BLaER1 treated with 17β-estradiol and CSF1 and Interleukin-3, amounts not matched to agents 10 nM and 100 nM (cell line): ENCODE results near the gene AQP12B.
"Not testable (repeated sequence)": the region's sequence is repeated elsewhere in the genome, so short reads cannot be mapped to it uniquely, and the experiment has no call there.

Experiments used
- H3K27ac ChIP-seq, 11 experiments: shearing (Covaris generic); formaldehyde crosslinking; 2 replicates each; pipeline ENCODE4 v1.8.1; 2022
- H3K27me3 ChIP-seq, 11 experiments: shearing (Covaris generic); formaldehyde crosslinking; 2 replicates each; pipeline ENCODE4 v1.8.1; 2022
- H3K36me3 ChIP-seq, 11 experiments: shearing (Covaris generic); formaldehyde crosslinking; 2 replicates each; pipeline ENCODE4 v1.8.1; 2022
- H3K4me1 ChIP-seq, 10 experiments: shearing (Covaris generic); formaldehyde crosslinking; 2 replicates each; pipeline ENCODE4 v1.8.1; 2022
- H3K4me2 ChIP-seq, 11 experiments: shearing (Covaris generic); formaldehyde crosslinking; 2 replicates each; pipeline ENCODE4 v1.8.1; 2022
- H3K4me3 ChIP-seq, 10 experiments: shearing (Covaris generic); formaldehyde crosslinking; 2 replicates each; pipeline ENCODE4 v1.8.1; 2022
- H3K9ac ChIP-seq, 11 experiments: shearing (Covaris generic); formaldehyde crosslinking; 2 replicates each; pipeline ENCODE4 v1.8.1; 2022
- H3K9me3 ChIP-seq, 11 experiments: shearing (Covaris generic); formaldehyde crosslinking; replicated peaks in 1 of 11; 2 replicates each; pipeline ENCODE4 v1.8.1; 2022
- H4K20me1 ChIP-seq, 11 experiments: shearing (Covaris generic); formaldehyde crosslinking; 2 replicates each; pipeline ENCODE4 v1.8.1; 2022
- Cebpa-rat ChIP-seq, 11 experiments: shearing (Covaris generic); IDR thresholded peaks; 2 replicates each; pipeline ENCODE4 v1.8.1; 2022

The AQP12B gene

GRCh38 chr2:240695593-240695992, 12.9 kb upstream of the AQP12B start:
- not testable (repeated sequence) for H3K27me3 ChIP-seq, H3K9me3 ChIP-seq, H3K4me2 ChIP-seq, H4K20me1 ChIP-seq, H3K36me3 ChIP-seq, H3K4me3 ChIP-seq, H3K27ac ChIP-seq, H3K4me1 ChIP-seq, H3K9ac ChIP-seq

- H3K4me2 ChIP-seq, H3K27ac ChIP-seq, H3K27me3 ChIP-seq, H4K20me1 ChIP-seq, H3K36me3 ChIP-seq, H3K4me3 ChIP-seq, H3K9me3 ChIP-seq, H3K9ac ChIP-seq, H3K4me1 ChIP-seq: not testable (repeated sequence)
Measured at GRCh38 chr2:240694304-240694703, 11.6 kb upstream of the AQP12B start.

DNA sequence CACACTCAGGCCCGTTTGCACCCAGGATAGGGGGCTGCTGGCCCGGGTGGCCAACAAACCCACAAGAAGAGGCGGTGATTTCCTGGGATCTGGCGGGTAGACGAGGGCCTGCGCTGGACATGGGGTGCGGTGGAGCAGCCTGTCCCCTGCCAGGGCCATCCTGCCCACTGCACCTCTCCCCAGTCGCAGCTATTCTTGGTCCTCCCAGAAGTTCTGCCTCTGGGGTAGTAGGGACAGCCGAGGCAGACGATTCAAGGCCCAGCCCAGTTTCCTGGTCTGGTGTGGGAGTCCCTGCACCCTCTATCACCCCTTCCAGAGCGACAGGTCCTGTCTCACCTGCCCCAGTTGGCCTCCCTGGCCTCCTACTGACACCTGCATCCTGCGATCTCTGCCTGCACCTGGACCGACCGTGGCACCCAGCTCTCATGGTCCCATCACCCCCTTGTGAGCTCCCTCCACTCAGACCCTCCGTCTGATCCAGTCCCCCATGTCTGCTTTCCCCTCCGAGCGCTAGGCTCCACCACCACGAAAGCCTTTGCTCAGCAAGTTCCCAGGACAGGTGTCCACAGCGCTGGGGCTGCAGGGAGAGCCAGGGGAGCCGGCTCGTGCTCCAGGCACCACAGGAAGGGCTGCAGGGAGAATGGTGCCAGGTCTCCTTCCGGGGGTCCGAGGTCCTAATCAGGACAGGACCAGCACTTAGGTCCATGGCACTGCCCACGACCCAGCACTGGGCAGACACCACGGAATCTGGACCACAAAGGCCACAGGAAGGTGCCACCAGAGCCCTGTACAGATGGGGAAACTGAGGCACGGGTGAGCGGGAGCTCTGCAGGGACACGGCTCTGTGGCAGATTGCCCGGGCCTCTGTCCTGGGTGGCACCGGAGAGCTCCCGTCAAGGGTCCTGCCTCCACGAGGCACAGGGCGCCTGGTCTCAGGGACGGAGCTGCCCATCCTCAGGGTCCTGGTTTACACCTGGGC, 10.2 kb upstream of the AQP12B start:
- H3K4me3 ChIP-seq: not testable (repeated sequence)

GRCh38 chr2:240691631-240692420, 9.1 kb upstream of the AQP12B start, which contains the start of gene AQP12A:
AQP12A (plus strand) TSS chr2:240691866; CDS start chr2:240691914, 48 bp downstream.
- H3K27ac ChIP-seq, H4K20me1 ChIP-seq, H3K27me3 ChIP-seq, H3K36me3 ChIP-seq, H3K9ac ChIP-seq, H3K4me3 ChIP-seq, H3K9me3 ChIP-seq: not testable (repeated sequence)
- peak within 1 kb of the TSS in 6 of 11 experiments; percentile 43 to 69 (median 50); a peak in 5 of 22 replicates for H3K4me2 ChIP-seq
- H3K4me1 ChIP-seq: peaks cover 5 to 16% (median 8%) of the 10 kb centered on the region in 10 experiments; a peak in 17 of 20 replicates

More for the DNA sequence above, 10.2 kb upstream of the AQP12B start:
- not testable (repeated sequence) for H3K27ac ChIP-seq, H3K9ac ChIP-seq, H3K4me1 ChIP-seq, H3K4me2 ChIP-seq, H3K36me3 ChIP-seq, H3K27me3 ChIP-seq, H3K9me3 ChIP-seq, H4K20me1 ChIP-seq

DNA sequence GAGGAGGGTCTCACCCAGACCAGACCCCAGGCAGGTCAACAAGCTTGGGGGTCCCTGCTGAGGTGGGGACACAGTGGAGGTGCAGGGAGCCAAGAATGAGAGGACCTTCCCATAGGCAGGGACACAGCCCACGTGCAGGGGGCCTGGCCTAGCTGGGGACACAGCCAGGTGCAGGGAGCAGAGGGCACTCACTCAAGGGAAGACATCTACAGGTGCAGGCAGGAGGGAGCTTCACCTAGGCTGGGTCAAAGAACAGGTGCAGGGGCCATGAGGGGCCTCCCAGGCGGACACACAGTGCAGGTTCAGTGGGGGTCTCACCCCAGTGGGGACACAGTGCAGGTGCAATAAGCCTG, 8.4 kb upstream of the AQP12B start:
- H3K36me3 ChIP-seq: not testable (repeated sequence)

DNA sequence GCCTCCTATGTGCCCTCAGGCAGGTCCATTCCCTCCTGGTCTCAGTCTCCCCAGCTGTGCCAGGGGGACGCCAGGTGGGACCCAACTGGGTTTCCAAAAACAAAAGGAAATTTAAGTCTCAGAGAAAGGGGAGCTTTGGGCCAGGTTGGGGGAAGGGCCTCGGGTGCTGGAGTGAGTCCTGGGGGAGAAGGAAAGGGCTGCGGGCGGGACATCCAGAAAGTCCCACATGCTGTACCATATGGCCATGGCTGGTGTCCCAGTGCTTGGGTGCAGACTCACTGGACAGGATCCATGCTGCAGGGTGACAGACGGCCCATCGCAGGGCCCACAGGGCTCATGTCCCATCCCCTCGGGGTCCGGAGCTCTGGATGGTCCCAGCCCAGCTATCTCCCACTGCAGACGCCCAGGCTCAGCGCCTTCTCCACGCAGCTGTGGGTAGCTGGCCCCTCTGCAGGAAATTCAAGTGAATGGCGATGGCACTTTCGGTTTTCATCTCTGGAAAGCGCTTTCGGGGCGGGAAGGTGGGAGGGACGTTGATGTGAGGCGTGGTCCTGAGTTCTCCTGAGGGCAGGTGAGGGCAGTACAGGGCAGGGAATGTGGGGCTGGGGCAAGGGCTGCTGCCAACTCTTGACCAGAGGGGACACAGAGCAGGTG, 7.9 kb upstream of the AQP12B start:
- H3K27me3 ChIP-seq, H3K9ac ChIP-seq, H3K27ac ChIP-seq, H3K36me3 ChIP-seq, H3K4me3 ChIP-seq, H3K9me3 ChIP-seq, H4K20me1 ChIP-seq: not testable (repeated sequence)
- Histone ChIP-seq H3K4me2 (peak overlapping the region in 9 of 11 experiments; percentile 43 to 69 (median 50); a peak in 15 of 22 replicates), H3K4me1 (peaks cover 6 to 27% (median 15%) of the 10 kb centered on the region in 10 experiments; a peak in 17 of 20 replicates)

More for the DNA sequence above, 8.4 kb upstream of the AQP12B start:
- not testable (repeated sequence) for H3K4me2 ChIP-seq, H3K4me3 ChIP-seq, H3K27ac ChIP-seq, H3K9ac ChIP-seq, H3K27me3 ChIP-seq, H4K20me1 ChIP-seq, H3K9me3 ChIP-seq
- H3K4me1 ChIP-seq: peaks cover 6 to 23% (median 13%) of the 10 kb centered on the region in 10 experiments; a peak in 17 of 20 replicates

DNA sequence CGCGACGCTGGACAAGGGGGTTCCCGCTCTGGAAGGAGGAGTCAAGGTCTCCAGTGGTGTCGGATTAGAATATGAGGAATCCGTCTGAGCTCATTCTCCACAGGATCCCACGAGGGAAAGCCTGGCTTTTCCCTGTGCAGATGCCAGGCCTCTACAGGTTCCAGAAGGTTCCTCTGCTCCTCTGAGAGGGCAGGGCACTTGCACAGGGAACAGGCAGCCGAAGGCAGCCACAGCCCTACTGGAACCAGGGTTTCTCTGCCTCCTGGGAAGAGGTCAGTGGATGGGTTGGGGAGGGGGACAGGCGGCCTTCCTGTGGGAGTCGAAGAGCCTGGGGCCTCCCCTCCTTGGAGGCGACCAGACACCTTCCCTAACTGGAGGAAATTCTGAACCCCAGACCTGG, 7.3 kb upstream of the AQP12B start:
- no peak for TF ChIP-seq Cebpa-rat (IDR thresholded peaks at IDR 0.05)
- Histone ChIP-seq H3K36me3 (no peaks in the 10 kb centered on the region), H3K27ac (no peak overlapping the region), H3K9ac (no peak overlapping the region), H3K4me3 (no peak overlapping the region), H3K4me1 (peaks cover 6 to 27% (median 15%) of the 10 kb centered on the region in 10 experiments; a peak in 17 of 20 replicates), H4K20me1 (no peaks in the 10 kb centered on the region), H3K27me3 (no peaks in the 10 kb centered on the region), H3K9me3 (no peaks in the 10 kb centered on the region), H3K4me2 (peak overlapping the region in 8 of 11 experiments; percentile 43 to 69 (median 48); a peak in 13 of 22 replicates)

GRCh38 chr2:240688553-240688919, 5.9 kb upstream of the AQP12B start:
- Histone ChIP-seq H3K9ac (no peak overlapping the region), H3K4me1 (peaks cover 11 to 33% (median 19%) of the 10 kb centered on the region in 10 experiments; a peak in 19 of 20 replicates), H3K27me3 (no peaks in the 10 kb centered on the region), H3K4me3 (no peak overlapping the region), H3K9me3 (no peaks in the 10 kb centered on the region), H4K20me1 (no peaks in the 10 kb centered on the region), H3K27ac (no peak overlapping the region; a peak in 1 of 22 replicates), H3K4me2 (no peak overlapping the region), H3K36me3 (no peaks in the 10 kb centered on the region)
- TF ChIP-seq Cebpa-rat (IDR thresholded peaks at IDR 0.05): no peak
